Cardiac fibroblast (primary cell): ENCODE results near the gene FOXJ1.

Source experiments
- DNase-seq, 2 donors: peaks; one replicate each; pipeline versions ENCODE4 v3.0.0 to v3.0.0-alpha.2; 2010; ENCODE audit warnings: low read depth in 2 of 2
- H3K4me3 ChIP-seq, 2 donors: replicated peaks in 1 of 2; 1 replicate in 1 of 2; 2 replicates in 1 of 2; pipeline ENCODE4 v1.5.1; 2011; ENCODE audit warnings: low read depth in 2 of 2, low read length in 2 of 2, mild to moderate bottlenecking in 2 of 2, moderate library complexity in 1 of 2
- TF ChIP-seq, protein P1 (sequence below): IDR thresholded peaks from one replicate; pipeline ENCODE4 v1.5.1; 2011; ENCODE audit warnings: low read depth, mild to moderate bottlenecking, low read length, inconsistent platforms

Gene FOXJ1

DNA sequence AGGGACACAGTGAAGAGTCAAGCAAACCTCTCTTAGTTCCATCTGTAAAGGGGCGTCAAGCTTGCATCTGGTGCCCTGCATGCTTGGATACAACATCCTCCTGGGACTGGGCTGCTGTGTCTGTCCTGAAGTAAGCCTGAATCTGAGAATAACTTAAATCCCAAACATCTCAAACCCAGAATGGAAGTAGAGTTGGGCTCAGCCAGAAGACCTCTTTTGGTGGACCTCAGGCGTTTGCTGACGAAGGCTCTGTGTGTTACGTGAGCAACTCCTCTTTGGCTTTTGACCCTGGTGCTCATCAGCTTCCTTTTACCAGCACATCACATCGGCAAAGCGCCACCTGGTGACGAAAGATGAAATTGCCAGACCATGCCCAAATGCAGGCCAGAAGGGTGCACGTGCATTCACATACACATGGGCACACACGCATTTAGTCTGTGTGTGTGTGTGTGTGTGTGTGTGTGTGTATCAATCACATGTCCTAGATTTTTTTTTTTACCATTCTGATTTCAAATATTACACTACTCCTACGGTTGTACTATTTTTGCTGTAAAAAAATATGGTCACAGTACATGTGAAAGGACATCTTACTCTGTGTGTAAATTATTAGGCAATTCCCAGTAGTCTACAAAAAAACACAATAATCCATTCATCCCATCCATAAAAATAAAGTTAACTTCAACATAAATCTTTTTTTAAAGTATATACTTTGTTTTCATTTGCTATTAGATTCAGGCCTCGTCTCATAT, 41.1 kb upstream of the FOXJ1 start:
- TF ChIP-seq, protein P1, sequence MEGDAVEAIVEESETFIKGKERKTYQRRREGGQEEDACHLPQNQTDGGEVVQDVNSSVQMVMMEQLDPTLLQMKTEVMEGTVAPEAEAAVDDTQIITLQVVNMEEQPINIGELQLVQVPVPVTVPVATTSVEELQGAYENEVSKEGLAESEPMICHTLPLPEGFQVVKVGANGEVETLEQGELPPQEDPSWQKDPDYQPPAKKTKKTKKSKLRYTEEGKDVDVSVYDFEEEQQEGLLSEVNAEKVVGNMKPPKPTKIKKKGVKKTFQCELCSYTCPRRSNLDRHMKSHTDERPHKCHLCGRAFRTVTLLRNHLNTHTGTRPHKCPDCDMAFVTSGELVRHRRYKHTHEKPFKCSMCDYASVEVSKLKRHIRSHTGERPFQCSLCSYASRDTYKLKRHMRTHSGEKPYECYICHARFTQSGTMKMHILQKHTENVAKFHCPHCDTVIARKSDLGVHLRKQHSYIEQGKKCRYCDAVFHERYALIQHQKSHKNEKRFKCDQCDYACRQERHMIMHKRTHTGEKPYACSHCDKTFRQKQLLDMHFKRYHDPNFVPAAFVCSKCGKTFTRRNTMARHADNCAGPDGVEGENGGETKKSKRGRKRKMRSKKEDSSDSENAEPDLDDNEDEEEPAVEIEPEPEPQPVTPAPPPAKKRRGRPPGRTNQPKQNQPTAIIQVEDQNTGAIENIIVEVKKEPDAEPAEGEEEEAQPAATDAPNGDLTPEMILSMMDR = peak; percentile 94
- H3K4me3 ChIP-seq = no peak overlapping the region
- peak; percentile 93 to 95 for DNase-seq

- DNase-seq = peak; percentile 47 to 56
- TF ChIP-seq, protein P1 = peak; percentile 38
- H3K4me3 ChIP-seq = no peak overlapping the region
Observed at GRCh38 chr17:76179496-76180467, 38.7 kb upstream of the FOXJ1 start.

DNA sequence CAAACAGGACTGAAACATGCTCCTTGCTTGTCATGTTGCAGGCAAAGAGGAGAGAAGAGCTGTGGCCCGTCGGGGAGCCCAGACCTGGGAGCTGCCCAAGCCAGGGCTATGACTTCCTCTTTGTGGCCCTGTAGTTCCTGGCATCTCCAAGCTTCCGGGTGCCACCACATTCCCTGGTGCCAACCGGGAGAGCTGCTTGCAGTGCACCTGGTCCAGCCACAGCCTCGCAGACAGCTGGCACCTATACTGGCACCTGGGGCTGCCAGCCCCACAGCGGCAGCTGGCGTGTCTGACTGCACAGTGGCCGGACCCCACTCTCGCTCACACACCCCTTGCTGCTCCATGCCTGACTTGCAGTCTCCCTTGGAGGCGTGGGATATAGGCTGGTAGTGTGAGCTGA, 37.1 kb upstream of the FOXJ1 start:
- DNase-seq = no peak
- TF ChIP-seq, protein P1 = no peak
- H3K4me3 ChIP-seq = no peak overlapping the region

GRCh38 chr17:76176701-76177574, 35.9 kb upstream of the FOXJ1 start:
- TF ChIP-seq, protein P1 = no peak
- no peak overlapping the region for H3K4me3 ChIP-seq
- no peak for DNase-seq

DNA sequence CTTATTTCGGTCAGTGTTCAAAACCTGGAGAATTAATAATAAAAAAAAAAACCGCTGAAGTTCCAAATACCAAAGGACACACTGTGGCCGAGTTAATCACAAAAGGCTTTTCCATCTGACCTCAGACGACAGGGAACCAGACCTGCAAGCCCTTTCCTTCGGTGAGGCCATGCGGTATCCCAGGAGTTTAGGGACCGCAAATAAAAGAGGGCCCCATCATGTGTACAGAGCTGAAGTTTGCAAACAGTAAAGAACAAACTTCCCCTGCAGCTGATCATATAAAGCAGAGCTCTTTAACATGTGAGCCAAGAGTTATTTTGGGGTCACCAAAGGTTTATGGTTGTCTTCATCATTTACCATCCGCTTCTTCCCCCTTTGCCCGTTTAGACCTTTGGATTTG, 33.0 kb upstream of the FOXJ1 start:
- DNase-seq = no peak
- TF ChIP-seq, protein P1 = no peak
- no peak overlapping the region for H3K4me3 ChIP-seq

DNA sequence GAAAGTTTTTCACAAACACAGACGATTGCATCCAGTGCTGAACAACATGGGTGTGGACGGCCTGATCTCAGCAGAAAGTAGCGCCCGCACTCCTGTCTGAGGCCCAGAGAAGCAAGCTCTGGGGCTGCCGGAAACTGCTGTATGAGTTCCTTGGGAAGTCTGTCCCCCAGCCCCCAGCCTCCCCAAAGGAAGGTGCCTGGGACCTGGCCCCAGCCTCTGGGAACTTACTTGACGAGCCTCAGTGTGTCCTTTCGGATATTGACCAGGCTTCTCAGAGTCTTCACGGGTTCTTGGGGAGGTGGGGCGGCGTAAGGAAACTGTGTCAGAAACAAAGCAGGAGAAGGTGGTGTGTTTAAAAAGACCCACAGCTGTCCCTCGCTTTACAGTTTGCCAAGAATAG, 32.4 kb upstream of the FOXJ1 start:
- TF ChIP-seq, protein P1 = no peak
- DNase-seq = no peak

More for the DNA sequence above, 32.4 kb upstream of the FOXJ1 start:
- no peak overlapping the region for H3K4me3 ChIP-seq
